ENCODE measurements around the gene SSH3.

Gene SSH3

DNA sequence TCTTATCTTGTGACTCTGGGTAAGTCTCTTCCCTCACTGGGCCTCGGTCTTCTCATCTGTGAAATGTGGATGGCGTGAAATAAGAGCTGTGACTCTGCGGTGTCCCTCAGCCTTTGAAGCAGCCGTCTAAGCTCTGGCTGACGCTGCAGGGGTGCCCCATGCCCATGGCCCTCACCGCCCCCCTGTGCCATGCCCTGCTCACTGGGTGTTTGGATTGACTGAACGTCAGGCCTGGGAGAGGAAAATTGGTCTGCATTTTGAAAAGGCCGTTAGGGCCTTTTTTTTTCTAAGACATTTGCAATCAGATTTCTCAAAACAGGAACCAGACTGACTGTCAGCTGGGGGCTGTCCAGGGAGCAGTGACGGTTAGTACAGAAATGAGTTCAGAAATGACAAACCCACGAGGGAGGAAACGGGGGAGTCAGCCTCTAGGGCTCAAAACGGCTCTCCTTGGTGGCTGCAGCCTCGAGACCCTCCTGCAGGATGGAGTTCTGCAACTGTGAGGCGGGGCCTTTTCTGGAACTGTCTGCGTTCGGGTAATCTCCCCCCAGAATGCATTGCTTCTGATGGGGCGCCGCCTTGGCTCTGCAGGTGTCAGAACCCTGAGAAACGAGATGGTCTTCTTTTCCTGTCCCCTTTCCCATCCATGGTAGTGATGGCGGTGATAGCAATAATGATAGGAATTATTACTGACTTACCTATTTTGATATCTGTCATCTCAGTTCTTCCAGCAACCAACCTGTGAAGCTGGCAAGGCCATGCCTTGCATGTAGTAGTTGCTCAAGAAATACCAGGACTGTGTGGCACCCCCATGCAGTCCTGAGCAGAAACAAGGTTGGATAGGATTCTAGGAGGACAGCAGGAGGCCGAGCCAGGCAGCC, 35.0 kb upstream of the SSH3 start:
- no peak for DNase-seq

- no peak for DNase-seq
Observed at GRCh38 chr11:67268962-67269268, 34.4 kb upstream of the SSH3 start.

- no peak for DNase-seq
Observed at GRCh38 chr11:67269401-67270255, 33.7 kb upstream of the SSH3 start.

- DNase-seq, result no peak
Observed at GRCh38 chr11:67270256-67271204, 32.8 kb upstream of the SSH3 start.

GRCh38 chr11:67271205-67271540, 32.2 kb upstream of the SSH3 start:
- DNase-seq, result no peak

DNA sequence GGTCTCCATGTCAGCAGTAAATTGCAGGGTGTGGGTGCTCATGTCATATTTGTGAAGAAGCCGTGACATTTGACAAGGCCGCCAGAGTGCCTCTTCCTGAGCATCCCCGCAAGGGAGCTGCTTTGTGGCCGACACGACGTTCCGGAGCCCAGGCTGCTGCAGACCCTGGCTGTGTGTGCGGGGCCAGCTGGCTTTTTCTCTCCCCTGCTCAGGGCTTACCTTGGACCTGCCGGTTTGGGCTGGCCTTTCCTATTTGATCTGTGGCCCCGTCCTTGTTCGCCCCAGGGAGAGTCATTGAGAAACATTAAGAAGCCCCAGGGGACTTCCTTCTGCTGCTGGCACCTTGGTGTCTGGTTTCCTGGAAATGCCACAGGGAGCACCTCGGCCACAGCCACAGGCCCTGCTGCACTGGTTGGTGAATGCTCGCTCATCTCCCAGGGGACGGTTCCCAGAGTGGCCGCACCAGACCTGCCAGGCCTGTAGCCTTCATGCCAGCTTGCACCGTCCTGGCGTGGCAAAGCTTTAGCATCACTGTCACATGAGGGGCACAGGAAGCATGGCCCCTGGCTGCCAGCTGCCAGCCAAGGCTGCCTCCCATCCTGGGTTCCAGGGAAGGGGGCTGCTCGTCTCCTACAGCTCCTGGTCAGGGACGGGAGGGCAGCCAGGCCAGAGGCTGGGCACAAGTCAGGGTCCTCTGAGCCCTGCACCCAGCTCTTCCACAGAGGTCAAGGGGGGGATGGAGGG, 31.6 kb upstream of the SSH3 start:
- DNase-seq, result no peak

GRCh38 chr11:67272327-67273259, 30.7 kb upstream of the SSH3 start:
- DNase-seq, result no peak

DNA sequence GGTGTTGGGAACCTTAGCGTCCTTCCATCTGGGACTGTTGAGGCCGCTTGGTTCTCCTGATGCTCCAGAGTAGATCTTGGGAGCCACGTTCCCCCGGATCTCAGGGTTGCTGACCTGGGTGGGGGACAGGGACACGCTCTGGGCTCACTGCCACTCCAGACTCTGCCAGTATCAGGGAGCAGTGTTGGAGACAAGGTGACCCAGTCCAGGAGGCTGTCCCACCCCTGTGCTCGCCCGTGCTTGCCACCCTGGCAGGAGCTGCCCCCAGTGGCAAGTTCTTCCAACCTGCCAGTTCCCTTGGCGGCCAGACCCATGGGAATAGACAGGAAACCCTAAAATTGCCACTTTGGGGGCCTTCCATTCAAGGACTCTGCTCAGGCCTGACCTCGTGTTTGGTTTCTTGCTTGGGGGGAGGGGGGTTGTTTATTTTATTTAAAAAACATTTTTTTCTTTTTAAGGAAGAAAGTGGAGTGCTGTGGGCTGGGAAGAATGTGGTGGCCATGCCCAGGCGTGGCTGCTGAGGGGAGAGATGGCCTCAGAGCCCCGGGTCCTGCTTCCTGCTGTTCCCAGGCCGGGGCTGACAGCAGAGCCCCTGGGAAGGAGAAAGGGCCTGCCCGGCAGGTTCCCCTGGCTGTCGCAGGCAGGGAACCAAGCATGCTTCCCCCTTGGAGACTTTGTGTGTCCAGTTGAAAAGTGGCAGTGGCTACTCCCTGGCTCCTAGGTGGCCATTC, 29.9 kb upstream of the SSH3 start:
- no peak for DNase-seq

- DNase-seq, result no peak
Observed at GRCh38 chr11:67274768-67275605, 28.3 kb upstream of the SSH3 start.

- DNase-seq, result no peak
Observed at GRCh38 chr11:67275606-67276409, 27.5 kb upstream of the SSH3 start.

DNA sequence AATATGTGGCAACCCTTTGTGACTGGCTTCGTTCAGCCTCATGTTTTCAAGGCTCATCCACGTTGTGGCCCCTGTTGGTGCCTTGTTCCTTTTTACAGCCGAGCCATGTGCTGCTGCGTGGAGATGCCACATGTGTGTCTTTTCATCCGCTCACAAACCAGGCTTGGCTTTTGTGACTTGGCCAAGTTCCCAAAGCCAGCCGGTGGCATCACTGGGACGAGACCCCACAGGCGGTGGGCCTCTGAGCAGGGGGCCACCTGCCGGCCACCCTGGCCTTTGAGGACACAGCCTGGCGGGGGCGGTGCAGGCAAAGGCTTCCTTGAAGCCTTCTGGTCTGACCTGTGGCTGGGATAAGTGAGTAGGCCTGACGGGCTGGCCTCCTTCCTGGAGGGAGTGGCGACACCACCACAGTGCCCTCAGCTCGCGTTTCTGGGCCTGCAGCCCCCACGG, 26.5 kb upstream of the SSH3 start:
- peak; percentile 21 for DNase-seq

DNA sequence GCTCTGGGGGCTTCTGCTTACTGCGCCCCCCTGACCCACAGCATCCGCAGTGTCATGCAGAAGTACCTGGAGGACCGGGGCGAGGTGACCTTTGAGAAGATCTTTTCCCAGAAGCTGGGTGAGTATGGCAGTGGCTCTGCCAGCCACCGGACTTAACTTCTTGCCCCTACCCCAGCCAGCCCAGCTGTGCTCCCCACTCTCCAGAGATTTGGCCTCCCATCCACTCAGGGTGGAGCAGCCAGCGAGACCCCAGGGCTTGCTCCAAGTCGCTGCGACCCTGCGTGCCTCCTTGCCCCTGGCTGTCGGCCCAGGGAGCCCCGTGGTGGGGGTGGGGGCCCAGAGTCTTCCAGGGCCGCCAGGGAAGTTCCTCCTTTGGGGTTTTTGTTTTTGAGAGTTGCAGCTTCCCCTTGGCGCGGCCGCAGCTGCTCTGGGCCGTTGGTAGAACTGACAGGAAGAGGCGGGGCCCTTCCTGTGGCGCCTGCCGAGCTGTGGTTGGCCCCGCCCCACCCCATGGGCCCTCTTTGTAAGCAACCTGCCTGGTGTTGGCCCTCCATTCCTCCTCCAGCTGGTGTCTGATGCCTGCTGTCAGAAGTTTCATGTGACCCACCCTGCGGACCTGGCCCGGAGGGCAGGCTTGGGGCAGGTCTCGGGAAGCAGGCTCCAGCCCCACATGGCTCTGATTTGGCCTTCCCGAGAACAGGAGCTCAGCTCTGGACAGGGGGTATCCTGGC, 25.9 kb upstream of the SSH3 start:
- peak; percentile 91 for DNase-seq

- no peak for DNase-seq
Observed at GRCh38 chr11:67278135-67278938, 25.0 kb upstream of the SSH3 start.

GRCh38 chr11:67278939-67279588, 24.3 kb upstream of the SSH3 start:
- DNase-seq, result no peak

DNA sequence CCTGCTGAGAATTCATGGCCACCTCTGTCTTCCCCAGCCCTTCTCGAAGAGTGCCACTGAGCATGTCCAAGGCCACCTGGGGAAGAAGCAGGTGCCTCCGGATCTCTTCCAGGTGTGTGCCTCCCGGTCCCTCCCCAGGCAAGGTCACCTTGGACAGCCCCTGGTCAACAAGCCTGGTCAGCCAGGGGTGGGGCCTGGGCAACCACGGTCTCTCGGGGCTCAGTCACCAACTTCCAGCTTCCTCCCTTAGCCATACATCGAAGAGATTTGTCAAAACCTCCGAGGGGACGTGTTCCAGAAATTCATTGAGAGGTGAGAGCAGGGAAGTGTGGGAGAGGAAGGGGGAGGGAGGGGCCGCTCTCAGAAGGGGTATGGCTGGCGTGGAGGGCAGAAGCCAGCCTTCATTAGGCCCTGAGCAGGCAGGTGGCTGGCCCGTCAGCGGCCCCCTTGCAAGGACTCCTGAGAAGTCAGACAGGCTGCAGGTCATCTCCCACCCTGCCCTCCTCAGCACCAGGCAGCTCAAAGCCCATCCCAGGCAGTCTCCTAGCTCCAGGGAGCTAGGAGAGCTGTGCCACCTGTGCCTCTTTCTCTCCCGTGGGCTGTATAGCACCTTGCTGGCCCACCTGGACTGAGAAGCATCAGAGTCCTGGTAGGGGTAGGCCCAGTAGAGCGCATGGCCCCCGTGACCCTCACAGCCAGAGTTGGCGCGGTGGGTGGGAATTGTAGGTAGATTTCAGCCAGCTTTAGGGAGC, 23.6 kb upstream of the SSH3 start:
- DNase-seq, result no peak

DNA sequence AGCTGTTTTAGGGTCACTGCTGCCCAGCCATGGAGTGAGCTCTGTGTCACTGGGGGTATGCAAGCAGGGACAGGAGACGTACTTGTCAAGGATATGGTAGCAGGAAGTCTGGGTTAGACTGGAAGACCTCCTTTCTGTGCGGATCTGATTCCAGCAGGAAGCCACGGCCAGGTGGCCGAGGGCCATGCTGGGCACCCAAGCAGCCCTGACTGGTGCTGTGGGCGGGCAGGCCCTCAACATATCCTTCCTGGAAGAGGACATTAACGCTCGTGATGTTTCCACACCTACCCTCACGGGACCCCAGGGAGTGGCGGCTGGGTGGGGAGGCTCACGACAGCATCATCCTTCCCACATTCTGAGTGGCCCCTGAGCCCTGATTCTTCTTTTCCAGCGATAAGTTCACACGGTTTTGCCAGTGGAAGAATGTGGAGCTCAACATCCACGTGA, 23.0 kb upstream of the SSH3 start:
- DNase-seq, result no peak

Data from NCI-H510A (cell line).